Fibroblast of skin of abdomen (primary cell): ENCODE measurements around the gene RNF4. TPM values are rescaled to one million over a fixed set of nuclear protein-coding genes. Genes with fewer than 3 reads are reported as not detected.
"Not testable (repeated sequence)": the region's sequence is repeated elsewhere in the genome, so short reads cannot be mapped to it uniquely, and the experiment has no call there.

Experiments
- DNase-seq: peaks from one replicate; pipeline ENCODE4 v3.0.0-alpha.2; 2013
- polyA plus RNA-seq, 2 experiments: library from polyadenylated mRNA; unstranded; fragments of 120-200 nt; gene quantifications; one replicate each; pipeline ENCODE4 v1.2.1, GENCODE V29; 2013; ENCODE audit not compliant: insufficient read length in 2 of 2

Gene RNF4, protein sequence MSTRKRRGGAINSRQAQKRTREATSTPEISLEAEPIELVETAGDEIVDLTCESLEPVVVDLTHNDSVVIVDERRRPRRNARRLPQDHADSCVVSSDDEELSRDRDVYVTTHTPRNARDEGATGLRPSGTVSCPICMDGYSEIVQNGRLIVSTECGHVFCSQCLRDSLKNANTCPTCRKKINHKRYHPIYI
- 65.4 TPM for polyA plus RNA-seq (2013, experiment 1 of 2; ENCODE audit: insufficient read length)
- polyA plus RNA-seq (2013, experiment 2 of 2; ENCODE audit: insufficient read length), result 64.2 TPM

DNA sequence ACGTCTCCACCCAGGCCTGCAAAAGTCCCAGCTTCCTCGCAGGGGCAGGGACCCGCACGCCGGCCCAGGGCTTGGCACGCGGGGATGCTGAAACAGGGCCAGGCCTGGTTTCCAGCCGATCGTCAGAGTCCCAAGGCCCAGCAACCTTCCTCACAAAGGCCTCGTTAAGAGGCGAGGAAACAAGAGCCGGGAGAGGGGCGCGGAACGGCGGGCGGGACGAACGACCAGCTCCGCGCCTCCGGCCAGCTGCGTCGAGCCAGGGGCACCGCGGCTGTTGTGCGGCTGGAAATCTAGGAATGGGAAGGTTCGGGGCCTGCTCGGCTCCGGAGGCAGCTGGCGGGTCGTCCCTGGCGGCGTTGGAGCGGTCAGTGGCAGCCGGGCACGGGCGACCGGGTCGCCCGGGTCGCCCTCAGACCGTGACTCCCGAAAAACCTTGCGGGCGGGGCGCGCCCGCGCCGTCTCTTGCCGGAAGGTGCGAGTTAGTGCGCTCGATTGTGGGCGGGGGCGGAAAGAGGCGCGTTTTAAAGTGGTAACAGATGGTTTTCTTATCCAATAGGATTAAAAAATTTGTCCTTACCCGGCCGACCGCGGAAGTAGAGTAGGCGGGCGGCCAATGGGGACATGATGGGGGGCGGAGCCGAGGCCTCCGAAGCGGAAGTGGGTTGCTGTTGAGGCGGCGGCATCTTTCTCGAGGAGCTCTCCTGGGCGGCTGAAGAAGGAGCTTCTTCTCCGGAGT is at the start of gene RNF4:
RNF4 (plus strand) TSS at position 651 of the 736 bp plus-strand sequence. CDS start 21,388 bp downstream, outside the sequence.
- DNase-seq, result peak; percentile 97

DNA sequence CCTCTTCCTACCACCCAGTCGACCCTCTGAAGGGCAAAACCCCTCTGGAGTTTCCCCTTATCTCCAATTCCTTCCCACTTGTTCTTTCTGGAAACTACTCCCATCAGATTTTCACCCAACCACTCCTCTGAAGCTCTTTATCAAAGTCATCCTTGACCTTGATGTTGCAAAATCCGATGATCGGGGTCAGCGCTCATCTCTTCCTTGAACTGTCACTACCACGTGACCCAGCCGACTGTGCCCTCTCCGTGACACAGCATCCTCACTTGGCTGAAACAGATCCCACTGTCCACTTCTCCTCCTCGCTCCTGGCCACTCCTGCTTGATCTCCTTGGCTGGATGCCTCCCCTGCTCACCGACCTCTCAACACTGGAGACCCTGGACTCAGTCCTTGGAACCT is 49.1 kb upstream of the RNF4 start:
- no peak for DNase-seq

DNA sequence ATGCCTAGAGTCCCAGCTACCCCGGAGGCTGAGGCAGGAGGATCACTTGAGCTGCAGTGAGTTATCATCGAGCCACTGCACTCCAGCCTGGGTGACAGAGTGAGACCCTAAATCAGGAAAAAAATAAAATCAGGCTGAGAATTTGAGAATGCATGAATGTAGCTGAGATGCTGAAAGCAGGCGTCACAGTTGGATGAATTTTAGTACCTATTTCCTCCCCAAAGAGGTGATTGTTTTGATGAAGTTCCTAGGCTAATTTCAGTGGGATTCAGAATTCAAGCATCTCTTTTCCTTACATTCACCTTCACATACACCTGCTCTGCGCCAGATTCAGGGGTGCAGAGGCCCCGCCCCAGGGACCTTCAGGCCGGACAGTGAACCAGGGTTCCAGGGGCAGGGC is 47.0 kb upstream of the RNF4 start:
- no peak for DNase-seq

DNA sequence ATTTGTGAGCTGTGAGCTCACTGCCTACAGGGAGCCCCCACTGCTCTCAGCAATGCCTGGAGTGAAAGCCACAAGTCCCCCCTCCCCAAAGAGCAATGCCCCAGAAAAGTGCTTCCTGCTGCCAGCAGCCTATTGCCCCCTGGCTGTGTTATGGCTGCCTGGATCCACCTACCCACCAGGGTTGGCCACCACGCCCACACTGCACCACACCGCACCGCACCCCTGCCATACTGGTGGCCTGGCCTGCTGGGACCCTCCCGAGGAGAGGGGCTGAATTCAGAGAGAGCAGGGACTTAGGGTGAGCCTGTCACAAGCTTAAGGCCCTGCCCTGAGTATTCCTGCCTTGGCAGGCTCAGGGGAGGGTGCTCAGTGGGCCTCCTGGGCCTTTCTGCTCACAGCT is 45.8 kb upstream of the RNF4 start:
- DNase-seq, result no peak

DNA sequence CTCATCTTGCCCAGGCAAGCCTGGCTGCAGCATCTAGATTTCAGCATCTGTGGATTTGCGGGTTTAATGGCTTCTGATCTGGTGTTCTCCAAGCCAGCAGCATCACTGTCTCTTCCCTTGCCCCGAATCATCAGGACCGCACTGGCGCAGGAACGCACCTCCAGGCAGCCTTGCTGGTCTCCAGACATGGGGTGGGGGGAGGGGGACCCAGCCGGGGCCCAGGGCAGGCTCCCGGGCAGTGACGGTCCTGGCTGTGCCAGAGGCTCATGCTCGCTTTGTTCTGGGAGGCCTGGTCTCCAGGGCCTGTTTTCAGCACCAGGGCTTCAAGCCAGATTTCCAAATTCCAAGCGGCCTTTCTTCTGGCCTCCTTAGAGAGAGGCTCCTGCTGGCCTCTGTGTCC is 45.2 kb upstream of the RNF4 start:
- DNase-seq, result no peak

DNA sequence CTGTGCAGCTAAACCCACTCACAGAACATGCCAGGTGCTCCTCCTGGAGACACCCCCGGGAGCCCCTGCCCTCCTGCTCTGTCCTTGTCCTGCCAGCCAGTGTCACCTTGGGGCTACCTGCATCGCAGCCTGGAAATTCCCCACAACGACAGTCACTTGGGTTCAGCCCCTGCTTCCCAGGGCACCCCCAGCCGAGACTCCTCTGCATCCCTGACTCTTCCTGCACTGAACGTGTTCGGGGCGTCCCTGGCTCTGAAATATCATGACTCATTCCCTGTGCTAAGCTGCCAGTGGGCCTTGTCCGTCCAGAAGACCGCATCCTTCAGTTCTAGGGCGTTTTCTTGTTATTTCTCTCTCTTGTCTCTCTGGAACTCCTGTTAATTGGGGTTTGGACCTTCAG is 44.3 kb upstream of the RNF4 start:
- DNase-seq, result no peak

DNA sequence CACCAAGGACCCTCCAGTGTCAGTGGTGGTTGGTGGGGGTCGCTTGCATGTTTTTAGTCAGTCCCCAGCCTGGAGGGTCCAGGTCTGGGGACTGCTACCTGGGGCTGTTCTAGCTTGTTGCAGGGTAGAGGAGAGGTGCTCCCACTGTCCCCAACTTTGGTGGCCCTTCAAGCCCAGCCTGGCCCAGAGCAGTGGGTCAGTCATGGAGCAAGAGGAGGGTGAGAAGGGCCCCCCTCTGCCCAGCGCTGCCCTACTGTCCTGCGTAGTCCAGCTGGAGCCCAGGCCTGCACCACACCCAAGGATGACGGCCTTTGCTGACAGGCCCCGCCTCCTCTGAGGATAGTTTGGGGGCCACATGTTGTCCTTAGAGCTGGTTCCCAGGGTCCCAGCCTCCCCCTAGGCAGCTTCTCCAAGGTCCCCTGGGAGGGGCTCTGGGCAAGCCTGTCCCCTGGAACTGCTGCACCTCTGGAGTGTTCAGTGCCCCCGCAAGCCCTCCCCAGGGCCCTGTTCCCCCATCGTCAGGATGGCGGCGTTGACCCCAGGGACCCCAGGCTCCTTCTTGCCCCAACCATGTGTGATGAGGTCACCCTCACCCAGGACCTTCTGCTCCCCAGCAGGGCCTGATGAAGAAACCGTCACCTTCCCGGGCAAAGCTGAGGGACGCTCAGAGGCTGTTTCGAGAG is 43.4 kb upstream of the RNF4 start:
- no peak for DNase-seq

DNA sequence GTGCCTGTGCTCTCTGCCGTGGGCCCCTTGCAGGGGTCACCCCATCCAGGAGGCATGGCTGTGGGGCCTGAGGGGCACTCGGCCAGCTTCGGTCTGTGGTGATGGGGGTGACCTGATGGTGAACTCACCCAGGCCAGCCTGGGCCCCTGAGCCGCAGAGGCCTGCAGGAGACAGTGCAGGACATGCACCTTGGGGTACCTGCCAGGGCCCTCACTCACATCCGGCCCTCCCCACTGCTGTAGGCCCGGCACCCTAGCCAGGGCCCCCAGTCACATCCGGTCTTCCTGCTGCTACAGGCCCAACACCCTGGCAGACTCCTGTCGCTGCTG is 42.9 kb upstream of the RNF4 start:
- no peak for DNase-seq

DNA sequence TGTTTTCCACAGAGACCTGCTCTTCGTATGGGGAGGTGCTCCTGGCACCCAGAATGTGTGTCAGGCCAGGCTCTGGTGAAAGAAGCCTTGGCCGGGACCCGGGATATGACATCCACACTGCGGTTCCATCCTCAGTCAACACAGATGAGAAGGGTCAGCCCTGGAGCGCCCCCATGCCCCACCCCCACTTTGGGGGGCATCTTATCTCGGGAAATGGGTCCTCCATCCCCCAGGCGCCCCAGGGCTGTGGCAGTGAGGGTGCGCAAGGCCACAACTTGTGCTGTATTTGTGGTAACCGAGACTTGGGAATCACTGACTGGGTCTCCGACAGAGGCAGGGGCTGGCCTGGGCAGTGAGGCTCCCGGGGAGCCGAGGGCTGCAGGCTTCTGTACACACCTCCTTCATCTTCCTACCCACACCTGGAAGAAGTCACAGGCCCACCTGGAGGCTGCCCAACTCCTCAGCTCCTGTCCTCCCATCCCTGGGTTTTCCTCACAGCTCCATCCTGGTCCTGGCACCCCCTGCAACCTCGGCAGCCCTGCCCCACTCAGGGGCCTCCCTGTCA is 42.1 kb upstream of the RNF4 start:
- DNase-seq, result no peak

DNA sequence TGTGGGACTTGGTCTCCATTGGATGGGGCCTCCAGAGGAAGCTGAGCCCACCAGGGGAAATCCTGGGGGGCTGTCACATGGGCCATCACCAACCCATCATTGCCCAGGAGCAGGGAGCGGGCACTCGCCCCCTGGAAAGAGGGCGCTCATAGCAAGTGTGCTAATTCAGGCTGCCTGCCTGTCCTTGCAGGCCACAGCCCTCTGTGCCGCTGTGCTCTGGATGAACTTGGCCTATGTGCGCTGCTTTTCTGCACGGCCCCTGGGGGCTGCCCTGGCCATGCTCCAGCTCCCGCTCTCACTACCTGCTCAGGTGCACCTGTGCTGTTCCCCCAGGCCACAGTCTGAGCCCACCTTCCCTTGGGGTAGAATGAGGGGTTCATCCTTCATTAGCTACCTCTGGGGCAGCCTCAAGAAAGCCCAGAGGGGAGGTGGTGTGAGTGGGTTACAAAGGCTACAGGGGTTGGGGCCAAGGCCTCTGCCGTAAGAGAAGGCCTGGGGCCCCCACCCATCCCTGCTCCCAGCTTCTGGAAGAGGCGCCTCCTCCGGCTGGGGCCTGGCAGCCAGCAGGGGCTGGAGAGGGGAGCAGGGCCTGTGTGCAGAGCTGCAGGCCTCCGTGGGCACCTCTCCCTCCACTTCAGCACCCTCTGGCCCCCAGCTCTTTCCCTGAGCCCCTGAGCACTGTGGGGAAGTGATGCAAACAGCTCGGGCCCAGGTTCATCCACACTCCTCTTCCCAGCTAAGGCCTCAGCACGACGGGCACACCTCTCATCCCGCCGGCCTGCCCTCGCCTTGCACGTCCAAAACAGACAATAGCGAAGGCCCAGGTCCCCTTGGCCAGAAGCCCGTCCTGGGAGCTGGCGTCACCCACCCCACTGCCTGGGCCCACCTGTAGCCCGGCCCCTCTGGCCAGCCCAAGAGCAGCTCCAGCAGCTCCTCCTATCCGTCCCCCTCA is 41.2 kb upstream of the RNF4 start:
- DNase-seq, result no peak

DNA sequence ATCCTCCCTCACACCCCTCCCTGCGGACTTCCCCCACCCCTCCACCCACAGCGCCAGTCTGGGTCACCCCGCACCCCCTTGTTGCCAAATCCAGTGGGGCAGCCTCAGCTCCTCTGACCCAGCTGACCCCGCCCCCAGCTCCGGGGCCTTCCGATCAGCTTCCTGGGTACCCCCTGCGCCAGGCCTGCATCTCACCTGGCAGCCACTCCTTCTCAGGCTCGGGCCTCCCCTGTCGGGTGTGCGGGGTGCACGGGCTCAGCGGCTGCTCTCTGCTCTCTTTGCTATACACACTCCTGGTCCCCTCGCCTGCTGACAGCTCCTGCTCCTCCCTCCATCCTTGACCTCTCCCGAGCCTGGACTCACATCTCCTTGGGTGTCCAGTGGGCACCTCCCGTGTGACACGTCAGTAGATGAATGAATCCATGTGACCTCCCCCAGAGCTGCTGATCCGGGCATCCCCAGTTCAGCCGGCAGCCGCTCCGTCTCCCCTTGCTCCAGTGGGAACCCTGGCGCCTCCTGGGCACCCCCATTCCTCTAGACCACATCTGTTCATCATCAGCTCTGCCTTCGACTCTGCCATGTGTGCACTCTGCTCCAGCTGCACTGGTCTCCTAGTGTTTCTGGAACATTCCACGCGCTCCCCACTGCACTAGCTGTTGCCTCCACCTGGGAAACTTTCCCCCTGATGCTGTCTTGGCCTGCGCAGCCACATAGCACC is 40.3 kb upstream of the RNF4 start:
- DNase-seq, result no peak

DNA sequence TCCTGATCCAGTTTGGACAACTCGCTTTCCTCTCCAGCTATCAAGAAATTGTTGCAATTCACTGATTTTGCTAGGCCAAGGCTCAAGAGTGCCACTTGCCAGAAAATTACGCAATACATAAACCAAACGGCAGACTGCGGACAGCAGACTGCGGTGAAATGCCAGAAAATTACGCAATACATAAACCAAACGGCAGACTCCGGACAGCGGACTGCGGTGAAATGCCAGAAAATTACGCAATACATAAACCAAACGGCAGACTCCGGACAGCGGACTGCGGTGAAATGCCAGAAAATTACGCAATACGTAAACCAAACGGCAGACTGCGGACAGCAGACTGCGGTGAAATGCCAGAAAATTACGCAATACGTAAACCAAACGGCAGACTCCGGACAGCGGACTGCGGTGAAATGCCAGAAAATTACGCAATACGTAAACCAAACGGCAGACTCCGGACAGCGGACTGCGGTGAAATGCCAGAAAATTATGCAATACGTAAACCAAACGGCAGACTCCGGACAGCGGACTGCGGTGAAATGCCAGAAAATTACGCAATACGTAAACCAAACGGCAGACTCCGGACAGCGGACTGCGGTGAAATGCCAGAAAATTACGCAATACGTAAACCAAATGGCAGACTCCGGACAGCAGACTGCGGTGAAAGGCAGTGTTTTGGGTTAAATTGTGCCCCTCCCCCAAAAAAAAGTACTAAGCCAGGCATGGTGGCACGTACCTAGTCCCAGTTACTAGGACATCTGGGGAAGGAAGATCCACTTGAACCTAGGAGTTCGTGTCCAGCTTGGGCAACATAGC is 38.8 kb upstream of the RNF4 start:
- DNase-seq, result not testable (repeated sequence)

DNA sequence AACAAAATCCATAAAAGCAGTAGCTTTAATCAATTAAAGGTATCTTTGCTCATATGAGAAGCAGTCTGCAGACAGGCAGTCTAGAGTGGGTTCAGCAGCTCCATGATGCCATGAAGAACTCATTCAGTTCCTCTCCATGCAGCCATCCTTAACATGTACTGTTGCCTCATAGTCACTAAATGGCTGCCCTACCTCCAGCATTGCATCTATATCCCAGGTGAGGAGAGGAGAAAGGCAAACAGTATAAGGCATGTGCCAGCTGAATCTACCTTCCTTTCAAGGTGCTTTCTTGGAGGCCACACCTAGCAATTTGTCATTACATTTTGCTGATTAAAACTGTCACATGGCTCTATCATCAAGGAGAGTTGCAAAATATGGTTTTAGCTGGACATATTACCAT is 36.9 kb upstream of the RNF4 start:
- no peak for DNase-seq

DNA sequence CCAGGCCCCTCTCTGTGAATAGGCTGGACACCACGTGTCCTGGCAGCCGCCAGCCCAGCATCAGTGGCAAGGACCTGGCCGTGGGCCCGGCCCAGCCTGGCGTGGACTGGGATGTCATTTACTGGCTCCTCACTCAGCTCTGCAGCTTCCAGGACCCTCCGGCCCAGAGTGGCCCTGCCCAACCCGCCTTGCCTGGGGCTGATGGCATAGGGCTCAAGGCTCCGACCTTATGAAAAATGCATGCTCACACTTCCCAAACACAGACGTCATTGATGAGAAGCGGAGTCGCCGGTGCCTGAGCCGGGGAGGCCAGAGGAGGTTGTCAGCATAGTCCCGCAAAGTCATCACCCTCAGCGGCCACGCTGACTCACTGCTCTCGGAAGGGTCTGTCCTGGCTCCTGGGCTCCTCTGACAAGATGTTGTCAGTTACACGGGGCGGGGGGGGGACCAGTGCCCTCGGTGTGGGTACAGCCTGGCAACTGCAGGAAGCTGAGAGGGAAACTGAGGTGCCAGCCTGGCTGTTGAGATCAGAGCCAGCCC is 35.8 kb upstream of the RNF4 start:
- DNase-seq, result peak; percentile 18

DNA sequence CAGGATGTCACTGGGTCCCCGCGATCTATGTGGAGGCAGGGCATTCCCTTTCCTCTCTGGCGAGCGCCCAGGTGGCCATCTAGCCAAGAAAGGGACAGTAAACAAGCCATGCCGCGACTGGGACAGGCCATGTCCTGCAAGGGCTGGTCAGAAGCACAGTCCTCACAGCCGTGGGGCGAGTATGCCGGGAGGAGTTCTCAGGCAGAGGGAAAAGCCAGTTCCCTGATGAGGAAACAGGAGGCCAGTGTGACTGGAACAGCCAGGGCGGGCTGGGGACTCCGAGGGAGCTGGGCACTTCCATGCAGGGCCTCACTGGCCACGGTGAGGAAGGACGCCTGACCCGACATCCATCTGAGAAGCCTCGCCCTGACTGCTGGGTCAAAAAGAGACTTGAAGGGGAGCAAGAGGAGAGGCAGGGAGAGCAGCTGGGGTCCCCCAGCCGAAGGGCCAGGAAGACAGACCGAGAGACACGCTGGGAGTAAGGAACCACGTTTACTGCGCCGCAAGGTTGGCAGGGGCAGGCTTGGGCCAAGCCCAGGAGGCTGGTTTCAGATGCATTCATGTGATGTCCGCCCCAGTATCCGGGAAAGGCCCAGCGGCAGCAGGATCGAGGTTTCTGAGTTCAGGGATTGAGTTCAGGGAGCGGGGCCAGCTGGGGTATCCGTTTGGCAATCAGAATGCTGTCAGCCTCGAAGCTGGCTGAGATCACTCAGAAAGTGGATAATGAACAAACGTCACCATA is 35.1 kb upstream of the RNF4 start:
- no peak for DNase-seq

DNA sequence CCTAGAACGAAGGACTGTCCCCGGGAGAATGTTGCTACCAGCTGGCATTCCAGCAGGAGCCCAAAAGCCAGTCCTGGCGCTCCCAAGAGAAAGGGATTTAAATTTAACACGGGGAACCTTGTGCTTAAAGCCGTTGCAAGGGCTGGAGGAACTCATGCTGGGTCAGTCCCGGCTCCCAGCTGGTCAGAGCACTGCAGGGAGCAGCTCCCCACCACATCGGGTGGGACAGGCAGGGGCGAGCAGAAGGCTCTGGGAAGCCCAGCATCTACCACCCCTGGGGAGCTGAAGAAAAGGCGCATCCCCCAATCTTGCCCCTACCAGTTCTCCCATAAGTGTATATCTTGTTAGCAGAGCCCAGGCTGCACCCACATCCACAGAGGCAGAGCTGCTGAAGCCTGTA is 34.5 kb upstream of the RNF4 start:
- no peak for DNase-seq

DNA sequence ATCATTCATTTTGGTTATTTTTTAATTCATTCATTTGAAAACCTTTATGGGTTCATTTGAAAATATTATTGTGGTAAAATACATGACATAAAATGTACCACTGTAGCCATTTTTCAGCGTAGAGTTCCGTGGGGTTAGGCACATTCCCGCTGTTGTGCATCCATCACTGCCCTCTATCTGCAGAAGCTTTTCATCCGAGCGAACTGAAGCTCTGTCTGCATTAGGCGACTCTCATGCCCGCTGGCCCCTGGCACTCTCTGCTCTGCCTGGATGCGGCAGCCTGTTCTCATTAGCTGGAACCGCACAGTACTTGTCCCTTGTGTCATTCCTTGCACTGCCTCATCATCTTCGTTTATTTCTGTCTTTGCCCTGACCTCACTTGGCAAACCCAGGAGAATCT is 32.6 kb upstream of the RNF4 start:
- peak; percentile 17 for DNase-seq

DNA sequence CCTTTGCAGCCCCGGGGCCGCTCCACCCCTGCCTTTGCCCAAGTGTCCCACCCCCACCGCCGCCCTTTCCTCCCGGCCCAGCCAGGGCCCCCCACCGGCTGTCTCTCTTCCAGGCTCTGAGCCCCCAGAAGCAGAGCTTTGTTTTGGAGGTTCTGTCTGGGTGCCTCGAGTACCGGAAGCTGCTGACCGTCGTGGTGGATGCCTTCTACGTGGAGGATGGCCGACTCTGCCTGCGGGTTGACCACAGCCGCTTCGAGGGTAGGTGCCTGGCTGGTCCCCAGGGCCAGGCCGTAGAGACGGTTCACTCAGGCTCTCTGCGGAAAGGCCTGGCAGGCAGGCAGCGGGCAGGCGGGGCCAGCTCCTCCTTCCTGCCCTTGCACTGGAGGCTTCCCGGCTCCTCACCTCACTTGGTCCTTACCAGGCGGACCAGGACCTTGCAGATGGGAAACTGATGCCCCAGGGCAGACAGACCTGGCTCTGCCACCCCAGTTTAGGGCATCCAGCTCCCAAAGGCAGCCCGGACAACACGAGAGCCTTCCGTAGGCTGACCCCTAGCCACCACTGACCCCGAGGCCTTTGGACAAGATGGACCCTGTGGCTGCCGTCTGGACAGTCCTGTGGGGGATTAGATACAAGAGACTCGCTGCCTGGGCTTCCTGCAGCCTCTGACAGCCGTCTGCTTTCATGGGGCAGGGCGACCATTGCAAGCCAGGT is 32.0 kb upstream of the RNF4 start:
- no peak for DNase-seq
